Measurements from ENCODE around the gene CTXND1.

GRCh38 chr15:80185152-80185551 is 66.9 kb downstream of the CTXND1 start:
- TF ChIP-seq CTCF (conservative IDR thresholded peaks at IDR 0.05 in 1 of 2, IDR thresholded peaks at IDR 0.05 in 1 of 2; ENCODE audit: low read depth in 1 of 2, low read length in 2 of 2) (no peak), EZH2 (IDR thresholded peaks at IDR 0.05; ENCODE audit: low read length, missing control alignments) (no peak)

All from fibroblast of lung (primary cell).